GM12878 (cell line): ENCODE measurements around the gene UBE3D. TPM values are rescaled to one million over a fixed set of nuclear protein-coding genes. Genes with fewer than 3 reads are reported as not detected.

ENCODE experiments used
- ATAC-seq: fragments of 200-7000 bp; cut with Tn5 transposase; 3 replicates; pipeline ENCODE4 v1.9.1; 2020; ENCODE audit warnings: mild to moderate bottlenecking, moderate library complexity
- BruUV-seq: library from RNA; stranded (reverse); fragments of 400-500 nt; replicated peaks from 2 replicates; lab custom pipeline; 2021; lab: Mats Ljungman, UMichigan
- CTCF ChIA-PET: fragments of 300-600 bp; sonication (Branson Sonifier 250); formaldehyde crosslinking; extraction: SDS; loops from one replicate; lab custom pipeline; 2021; ENCODE audit warnings: inconsistent platforms; lab: Yijun Ruan, JAX
- POLR2A ChIA-PET: fragments of 350-600 bp; formaldehyde crosslinking; extraction: SDS; loops from one replicate; lab custom pipeline; 2021; ENCODE audit warnings: inconsistent platforms; lab: Charles Lee
- RAD21 ChIA-PET: fragments of 300-600 bp; sonication (Branson Sonifier 250); formaldehyde crosslinking; loops from one replicate; lab custom pipeline; 2023; ENCODE audit warnings: antibody characterized with exemption; ENCODE audit not compliant: unreplicated experiment; lab: Charles Lee
- SMC1A ChIA-PET: fragments of 300-600 bp; sonication (Branson Sonifier 250); formaldehyde crosslinking; loops from one replicate; lab custom pipeline; 2023; ENCODE audit not compliant: unreplicated experiment, uncharacterized antibody; lab: Charles Lee
- DNase-seq: peaks from one replicate; pipeline ENCODE4 v3.0.0-alpha.2; 2011; ENCODE audit warnings: low read depth, low spot score
- FAIRE-seq: peaks from 3 replicates; lab custom pipeline; 2011; peaks lifted over from hg19 to GRCh38; lab: Jason Lieb, UNC
- H2AFZ ChIP-seq: 2 replicates; pipeline ENCODE4 v1.6.0; 2011; ENCODE audit warnings: low read depth, low read length, control low read depth; ENCODE audit not compliant: control insufficient read depth
- H3K27ac ChIP-seq: 2 replicates; pipeline ENCODE4 v1.5.1; 2011; ENCODE audit warnings: control low read depth; ENCODE audit not compliant: control insufficient read depth, insufficient read depth
- H3K27me3 ChIP-seq, 2 experiments: replicated peaks in 1 of 2; 2 replicates each; pipeline versions ENCODE4 v1.6.0 to v1.6.1; 2011; ENCODE audit warnings: low read length in 1 of 2; ENCODE audit not compliant: control insufficient read depth in 2 of 2, insufficient read depth in 2 of 2
- H3K36me3 ChIP-seq, 2 experiments: 2 replicates each; pipeline ENCODE4 v1.5.1; 2011; ENCODE audit warnings: low read length in 1 of 2; ENCODE audit not compliant: control insufficient read depth in 2 of 2, insufficient read depth in 2 of 2
- H3K4me1 ChIP-seq: 2 replicates; pipeline ENCODE4 v1.6.1; 2011; ENCODE audit warnings: mild to moderate bottlenecking, low read length, moderate library complexity, mixed read lengths; ENCODE audit not compliant: control insufficient read depth, insufficient read depth
- H3K4me2 ChIP-seq: 2 replicates; pipeline ENCODE4 v1.6.0; 2011; ENCODE audit warnings: control low read depth; ENCODE audit not compliant: control insufficient read depth, insufficient read depth
- H3K4me3 ChIP-seq: fragments of 200-600 bp; sonication (generic); 2 replicates; pipeline ENCODE4 v1.5.1; 2016
- H3K79me2 ChIP-seq: 2 replicates; pipeline ENCODE4 v1.6.0; 2011; ENCODE audit warnings: low read length; ENCODE audit not compliant: control insufficient read depth, insufficient read depth
- H3K9ac ChIP-seq: 2 replicates; pipeline ENCODE4 v1.8.0; 2011; ENCODE audit warnings: low read length, control low read depth, mixed read lengths; ENCODE audit not compliant: control insufficient read depth, insufficient read depth
- H3K9me3 ChIP-seq: replicated peaks from 3 replicates; pipeline ENCODE4 v1.5.1; 2011; ENCODE audit warnings: mild to moderate bottlenecking, low read length; ENCODE audit not compliant: control insufficient read depth, insufficient read depth
- H4K20me1 ChIP-seq: 2 replicates; pipeline ENCODE4 v1.6.0; 2011; ENCODE audit not compliant: control insufficient read depth, insufficient read depth
- ASH2L ChIP-seq: fragments of 300-600, 200-600 bp; sonication (generic); IDR thresholded peaks from 2 replicates; pipeline ENCODE4 v1.6.1; 2017; ENCODE audit warnings: low read depth, mild to moderate bottlenecking, borderline replicate concordance
- CBX3 ChIP-seq: fragments of 200-600 bp; sonication (generic); IDR thresholded peaks from 2 replicates; pipeline ENCODE4 v1.6.1; 2016; ENCODE audit warnings: low read depth, borderline replicate concordance
- CEBPB ChIP-seq, 2 experiments: fragments of 150-350 bp in 1 of 2; IDR thresholded peaks; 2 replicates each; pipeline ENCODE4 v1.6.1; 2012 to 2014; ENCODE audit warnings: low read depth in 2 of 2, low read length in 2 of 2, borderline replicate concordance in 1 of 2, inconsistent platforms in 1 of 2
- EGR1 ChIP-seq, 2 experiments: IDR thresholded peaks; 1 replicate in 1 of 2; 2 replicates in 1 of 2; pipeline ENCODE4 v1.6.1; 2011 to 2012; ENCODE audit warnings: low read depth in 2 of 2, low read length in 2 of 2, borderline replicate concordance in 1 of 2, mild to moderate bottlenecking in 1 of 2, moderate library complexity in 1 of 2
- IRF5 ChIP-seq: fragments of 450-650 bp; IDR thresholded peaks from 2 replicates; pipeline ENCODE4 v1.6.1; 2017; ENCODE audit warnings: borderline replicate concordance
- JUND ChIP-seq: IDR thresholded peaks from 2 replicates; pipeline ENCODE4 v1.6.1; 2012; ENCODE audit warnings: low read depth, mild to moderate bottlenecking, low read length, improper control_type of control experiment, moderate library complexity
- KAT2A ChIP-seq: conservative IDR thresholded peaks from 2 replicates; pipeline ENCODE4 v1.6.1; 2011; ENCODE audit warnings: low read depth, low read length; ENCODE audit not compliant: control insufficient read depth
- MEF2A ChIP-seq: IDR thresholded peaks from 2 replicates; pipeline ENCODE4 v1.6.1; 2011; ENCODE audit warnings: low read depth, mild to moderate bottlenecking, low read length, moderate library complexity; ENCODE audit not compliant: insufficient read depth
- MEF2B ChIP-seq: fragments of 450-650 bp; IDR thresholded peaks from 2 replicates; pipeline ENCODE4 v1.6.1; 2018; ENCODE audit warnings: mild to moderate bottlenecking, moderate library complexity; ENCODE audit not compliant: partially characterized antibody, poor library complexity, severe bottlenecking
- PAX8 ChIP-seq: fragments of 450-650 bp; IDR thresholded peaks from 2 replicates; pipeline ENCODE4 v1.6.1; 2017; ENCODE audit warnings: mild to moderate bottlenecking, moderate library complexity
- SPI1 ChIP-seq: IDR thresholded peaks from 2 replicates; pipeline ENCODE4 v1.6.1; 2011; ENCODE audit warnings: low read depth, mild to moderate bottlenecking, low read length, moderate library complexity, borderline replicate concordance; ENCODE audit not compliant: insufficient read depth
- SREBF2 ChIP-seq: IDR thresholded peaks from 2 replicates; pipeline ENCODE4 v1.6.1; 2012; ENCODE audit warnings: mild to moderate bottlenecking, low read length
- STAT3 ChIP-seq: IDR thresholded peaks from 2 replicates; pipeline ENCODE4 v1.6.1; 2011; ENCODE audit warnings: low read depth, low read length, improper control_type of control experiment
- SUPT20H ChIP-seq: IDR thresholded peaks from 2 replicates; pipeline ENCODE4 v1.6.1; 2011; ENCODE audit warnings: low read depth, mild to moderate bottlenecking, low read length, moderate library complexity, borderline replicate concordance; ENCODE audit not compliant: control insufficient read depth
- TCF7 ChIP-seq: IDR thresholded peaks from 2 replicates; pipeline ENCODE4 v1.6.1; 2014; ENCODE audit warnings: antibody characterized with exemption, borderline replicate concordance
- USF2 ChIP-seq: IDR thresholded peaks from 2 replicates; pipeline ENCODE4 v1.6.1; 2011; ENCODE audit warnings: low read depth, low read length, improper control_type of control experiment, borderline replicate concordance
- in situ Hi-C: fragments of 300-500 bp; cut with MboI; formaldehyde crosslinking; loops from 9 replicates; pipeline ENCODE4 v1.14.3; 2018; ENCODE audit warnings: mixed read lengths
- intact Hi-C: fragments of 100-400 bp; cut with micrococcal nuclease; formaldehyde crosslinking; loops from one replicate; pipeline ENCODE4 v1.14.2; 2022; ENCODE audit not compliant: unreplicated experiment
- polyA plus RNA-seq, 11 experiments: library from polyadenylated mRNA; depleted of rRNA in 4 of 11; unstranded in 6 of 11; stranded (reverse) in 5 of 11; fragments of >200 nt; fragmentation: Nextera tagmentation in 4 of 11; fragmentation: Illumina TruSeq in 1 of 11; extraction: Ambion mirVana in 4 of 11; extraction: Trizol in 1 of 11; gene quantifications; 1 replicate in 1 of 11; 2 replicates in 10 of 11; pipeline versions ENCODE4 v1.2.1 to v1.2.3, GENCODE V29; 2011 to 2016; ENCODE audit warnings: inconsistent platforms in 2 of 11, missing spikeins in 2 of 11, low read depth in 1 of 11
- total RNA-seq, 4 experiments: library from RNA; depleted of rRNA in 3 of 4; stranded (reverse); fragments of >200 nt in 3 of 4; fragmentation: Illumina TruSeq in 1 of 4; extraction: Trizol in 1 of 4; gene quantifications; 2 replicates each; pipeline versions ENCODE4 v1.2.1 to v1.2.3, GENCODE V29; 2013 to 2021

UBE3D gene
- total and polyA plus RNA-seq, 10 of the 15 experiments (the other 5 are each of a cell fraction or from before 2014, with no cell fraction given), result 4.3 to 9.0 (median 7.5) TPM

- H3K9me3 ChIP-seq, result no peaks in the 10 kb centered on the region
- H3K27me3 ChIP-seq, result no peaks in the 10 kb centered on the region
- no peak overlapping the region; the same call in 1 of the 2 replicates for H3K4me2 ChIP-seq
- DNase-seq (no peak), ATAC-seq (no peak), FAIRE-seq (no peak)
- no peak overlapping the region for H3K4me3 ChIP-seq
- ChIA-PET POLR2A (interaction anchor here (0.9 to 1.4 kb wide), 5 partner anchors 17 to 148 kb away, joined by 3 to 4 read pairs (median 3); partner anchors contain the start of genes PGM3 and RWDD2A), CTCF (interaction anchor here (0.9 to 12.2 kb wide), 13 partner anchors 13 to 467 kb away, joined by 3 to 635 read pairs (median 4); no protein-coding TSS in a partner anchor), RAD21 (interaction anchor here (1.1 to 8.6 kb wide), 4 partner anchors 17 to 444 kb away, joined by 5 to 215 read pairs (median 11); no protein-coding TSS in a partner anchor), SMC1A (interaction anchor here (0.7 to 10.4 kb wide), 9 partner anchors 17 to 444 kb away, joined by 3 to 277 read pairs (median 7); partner anchors contain the start of genes PGM3, PRSS35 and RWDD2A)
- no TSS peak for BruUV-seq
- H3K4me1 ChIP-seq, result peaks cover 8% of the 10 kb centered on the region
- in situ Hi-C loops, result loop anchor here (5.0 to 10.0 kb wide), 2 partner anchors 355 to 448 kb away; no protein-coding TSS in a partner anchor
- H3K36me3 ChIP-seq, result no peaks in the 10 kb centered on the region
- H3K9ac ChIP-seq, result no peak overlapping the region
- TF ChIP-seq SREBF2 (no peak), MEF2B (no peak), IRF5 (no peak), EGR1 (IDR thresholded peaks at IDR 0.05; ENCODE audit: borderline replicate concordance in 1 of 2, low read depth in 2 of 2, low read length in 2 of 2) (no peak), SPI1 (no peak), STAT3 (no peak), USF2 (no peak), CEBPB (IDR thresholded peaks at IDR 0.05; ENCODE audit: borderline replicate concordance in 1 of 2, low read depth in 2 of 2, low read length in 2 of 2) (no peak), MEF2A (no peak), ASH2L (no peak), PAX8 (no peak), TCF7 (no peak), JUND (no peak), SUPT20H (no peak), CBX3 (no peak), KAT2A (no peak)
- no peak overlapping the region for H2AFZ ChIP-seq
- H3K27ac ChIP-seq, result no peak overlapping the region
- peaks cover 31% of the 10 kb centered on the region for H3K79me2 ChIP-seq
- no peaks in the 10 kb centered on the region for H4K20me1 ChIP-seq
- intact Hi-C loops, result loop anchor here (2.0 to 10.0 kb wide), 5 partner anchors 17 to 705 kb away; partner anchors contain the start of genes ME1, PGM3, RWDD2A and TPBG
Measured at GRCh38 chr6:83069633-83070032, 4.0 kb upstream of the UBE3D start.
